Activated CD4-positive, alpha-beta T cell treated with anti-CD3 and anti-CD28 coated beads, Interleukin-2, amount 50 U/mL, for 16 hours (primary cell): ENCODE data around the gene SMNDC1.
"Not testable (repeated sequence)": the region's sequence is repeated elsewhere in the genome, so short reads cannot be mapped to it uniquely, and the experiment has no call there.

Source experiments
- DNase-seq: peaks from one replicate; pipeline ENCODE4 v3.0.0-alpha.2; 2020

Gene SMNDC1

DNA sequence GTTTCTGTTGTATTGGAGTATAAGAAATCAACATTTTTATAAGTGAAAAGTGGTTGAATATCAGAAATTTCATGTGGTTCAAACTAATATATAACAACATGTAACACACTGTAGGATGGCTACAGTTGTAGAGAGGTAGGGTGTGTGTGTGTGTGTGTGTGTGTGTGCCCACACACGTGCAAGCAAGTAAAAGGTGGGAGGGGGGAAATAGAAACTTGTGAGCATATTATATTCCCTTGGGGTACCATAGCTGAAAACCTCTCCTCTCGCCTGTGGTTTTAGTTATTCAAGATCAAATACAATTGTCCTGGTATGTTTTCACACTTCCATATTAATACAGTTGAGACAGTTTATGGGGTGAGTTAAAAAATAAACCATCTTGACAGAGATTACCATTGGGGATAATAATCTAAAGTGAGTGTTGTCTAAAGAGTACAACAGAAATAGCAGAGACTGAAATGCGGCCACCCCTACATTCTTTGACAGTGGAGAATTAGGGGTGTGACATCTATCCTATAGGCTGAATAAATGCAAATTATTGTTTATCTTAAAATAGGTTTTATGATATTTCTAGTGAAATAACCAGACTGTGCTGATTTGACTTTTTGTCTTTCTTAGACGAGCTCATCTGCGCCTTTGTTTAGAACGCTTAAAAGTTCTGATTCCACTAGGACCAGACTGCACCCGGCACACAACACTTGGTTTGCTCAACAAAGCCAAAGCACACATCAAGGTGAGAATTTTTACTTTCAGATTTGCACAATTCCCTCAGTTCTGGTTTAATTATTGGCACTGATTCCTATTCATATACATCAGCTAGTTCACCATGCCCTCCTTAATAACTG is 25.9 kb downstream of the SMNDC1 start:
- no peak for DNase-seq

DNA sequence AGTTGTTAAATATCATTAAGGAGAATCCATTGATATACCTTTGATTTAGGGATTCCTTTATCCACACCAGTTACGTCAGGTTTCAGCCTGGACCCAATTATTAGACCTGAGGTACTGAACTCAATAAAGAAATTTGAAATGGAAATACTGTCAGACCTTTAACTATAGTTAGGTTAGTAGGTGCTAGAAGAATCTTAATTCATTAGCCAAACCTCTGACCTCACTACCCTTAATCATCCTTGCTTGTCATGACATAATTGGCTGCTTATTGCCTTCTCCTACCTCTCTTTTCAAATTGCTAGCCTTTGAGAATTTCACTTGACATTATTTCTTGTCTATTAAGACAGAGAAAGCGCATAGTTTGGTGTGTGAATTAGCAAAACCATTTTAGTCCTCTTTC is 27.1 kb downstream of the SMNDC1 start:
- DNase-seq: no peak

DNA sequence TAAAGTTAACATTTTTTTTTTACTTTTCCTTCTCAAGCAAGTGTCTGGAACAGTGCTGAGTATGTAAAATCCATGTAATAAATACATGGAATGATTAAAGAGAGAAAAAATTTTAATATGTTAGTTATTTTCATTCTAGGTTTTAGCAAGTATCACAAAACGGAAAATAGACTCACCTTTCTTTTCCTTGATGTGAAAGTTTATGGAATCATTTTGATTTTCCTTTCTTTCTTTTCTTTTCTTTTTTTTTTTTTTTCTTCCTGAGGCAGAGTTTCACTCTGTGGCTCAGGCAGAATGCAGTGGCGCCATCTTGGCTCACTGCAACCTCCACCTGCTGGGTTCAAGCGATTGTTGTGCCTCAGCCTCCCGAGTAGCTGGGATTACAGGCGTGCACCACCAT is 28.1 kb downstream of the SMNDC1 start:
- DNase-seq: no peak

DNA sequence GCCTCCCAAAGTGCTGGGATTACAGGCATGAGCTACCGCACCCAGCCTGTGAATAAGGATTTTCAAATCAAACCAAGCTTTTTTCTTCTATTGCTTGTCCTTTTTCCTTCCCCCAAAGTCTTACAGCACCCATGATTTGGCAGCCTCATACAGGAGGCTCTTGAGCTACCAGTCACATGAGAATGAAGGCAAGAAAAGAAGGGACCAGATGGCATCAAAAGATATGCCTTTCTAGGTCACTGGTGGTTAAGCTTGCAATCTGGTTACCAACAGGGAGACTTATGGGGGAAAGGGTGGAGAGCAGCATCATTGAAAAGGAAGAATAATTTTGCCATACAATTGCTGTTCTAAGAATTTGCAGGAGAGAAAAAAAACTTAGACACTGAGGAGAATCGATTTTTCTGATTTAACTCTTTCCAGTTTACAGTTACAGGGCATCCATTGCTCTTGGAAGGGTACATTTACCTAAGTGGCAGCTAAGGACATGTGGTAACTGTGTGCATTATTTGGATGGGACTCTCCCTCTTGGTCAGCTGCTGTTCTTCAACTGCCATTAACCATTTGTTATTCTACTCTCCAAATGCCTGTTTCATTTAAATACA is 29.5 kb downstream of the SMNDC1 start:
- no peak for DNase-seq

DNA sequence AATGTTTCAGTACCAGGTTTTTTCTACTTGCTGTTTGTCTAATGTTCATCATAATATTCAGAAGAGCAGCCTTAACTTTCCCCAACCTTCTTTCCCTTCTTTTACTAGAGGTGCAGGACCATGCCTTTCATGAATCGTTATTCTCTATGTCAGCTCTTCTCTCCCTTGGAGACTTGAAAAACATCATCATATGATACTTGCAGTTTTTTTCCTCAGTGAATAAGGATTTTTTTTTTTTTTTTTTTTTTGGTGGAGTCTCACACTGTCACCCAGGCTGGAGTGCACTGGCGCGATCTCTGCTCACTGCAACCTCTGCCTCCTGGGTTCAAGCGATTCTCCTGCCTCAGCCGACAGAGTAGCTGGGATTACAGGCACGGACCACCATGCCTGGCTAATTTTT is 30.1 kb downstream of the SMNDC1 start:
- no peak for DNase-seq

DNA sequence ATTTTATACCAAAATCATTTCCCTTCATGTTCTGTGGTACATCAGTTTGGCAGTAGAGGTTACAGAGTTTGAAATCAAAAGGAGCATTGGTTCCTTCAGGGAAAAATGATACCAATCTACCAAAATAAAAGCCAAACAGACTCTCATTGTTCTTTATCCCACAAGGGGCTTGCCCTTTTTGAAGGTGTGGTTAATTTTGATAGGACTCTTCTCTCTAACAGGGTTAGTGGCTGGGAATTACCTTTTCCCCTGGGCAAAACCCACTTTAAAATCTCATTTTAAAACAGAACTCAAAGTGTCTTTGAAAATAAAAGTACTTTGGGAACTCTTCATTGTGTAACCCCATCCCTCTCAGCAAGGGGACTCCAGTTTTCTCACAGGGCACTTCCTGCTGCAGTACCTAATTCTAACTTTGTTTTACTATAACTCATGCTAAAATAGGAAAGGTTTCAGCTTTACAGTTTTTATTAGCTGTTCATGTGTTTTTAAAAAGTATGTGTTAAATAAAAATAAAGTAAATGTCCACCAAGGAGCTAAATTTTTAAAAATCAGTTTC is 30.6 kb downstream of the SMNDC1 start:
- DNase-seq: no peak

DNA sequence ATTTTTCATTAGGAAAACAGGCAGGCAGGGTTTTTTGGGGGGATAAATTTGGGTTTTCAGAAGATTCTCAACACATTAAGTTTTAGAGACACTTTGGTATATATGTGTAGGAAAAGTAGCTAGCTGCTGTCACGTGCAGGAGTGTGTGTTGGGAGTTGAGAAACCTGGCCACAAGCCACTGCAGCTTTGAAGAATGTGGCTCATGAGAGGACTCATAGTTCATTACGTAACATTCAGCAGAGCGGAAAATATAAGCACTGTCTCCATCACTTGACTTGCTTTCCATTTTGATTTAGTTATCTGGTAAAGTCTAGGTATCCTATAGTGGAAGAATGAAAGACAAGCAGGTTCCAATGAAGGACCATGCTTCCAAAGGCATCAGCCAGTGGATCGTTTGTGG is 31.2 kb downstream of the SMNDC1 start:
- DNase-seq: peak; percentile 19

DNA sequence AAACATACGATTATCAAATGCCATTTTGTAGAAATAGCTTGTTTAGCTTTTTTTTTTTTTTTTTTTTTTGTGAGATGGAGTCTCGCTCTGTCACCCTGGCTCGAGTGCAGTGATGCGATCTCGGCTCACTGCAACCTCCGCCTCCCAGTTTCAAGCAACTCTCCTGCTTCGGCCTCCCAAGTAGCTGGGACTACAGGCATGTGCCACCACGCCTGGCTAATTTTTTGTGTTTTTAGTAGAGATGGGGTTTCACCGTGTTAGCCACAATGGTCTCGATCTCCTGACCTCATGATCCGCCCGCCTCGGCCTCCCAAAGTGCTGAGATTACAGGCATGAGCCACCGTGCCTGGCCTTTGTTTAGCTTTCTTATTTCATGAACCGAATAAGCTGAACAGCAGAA is 31.7 kb downstream of the SMNDC1 start:
- DNase-seq: not testable (repeated sequence)

DNA sequence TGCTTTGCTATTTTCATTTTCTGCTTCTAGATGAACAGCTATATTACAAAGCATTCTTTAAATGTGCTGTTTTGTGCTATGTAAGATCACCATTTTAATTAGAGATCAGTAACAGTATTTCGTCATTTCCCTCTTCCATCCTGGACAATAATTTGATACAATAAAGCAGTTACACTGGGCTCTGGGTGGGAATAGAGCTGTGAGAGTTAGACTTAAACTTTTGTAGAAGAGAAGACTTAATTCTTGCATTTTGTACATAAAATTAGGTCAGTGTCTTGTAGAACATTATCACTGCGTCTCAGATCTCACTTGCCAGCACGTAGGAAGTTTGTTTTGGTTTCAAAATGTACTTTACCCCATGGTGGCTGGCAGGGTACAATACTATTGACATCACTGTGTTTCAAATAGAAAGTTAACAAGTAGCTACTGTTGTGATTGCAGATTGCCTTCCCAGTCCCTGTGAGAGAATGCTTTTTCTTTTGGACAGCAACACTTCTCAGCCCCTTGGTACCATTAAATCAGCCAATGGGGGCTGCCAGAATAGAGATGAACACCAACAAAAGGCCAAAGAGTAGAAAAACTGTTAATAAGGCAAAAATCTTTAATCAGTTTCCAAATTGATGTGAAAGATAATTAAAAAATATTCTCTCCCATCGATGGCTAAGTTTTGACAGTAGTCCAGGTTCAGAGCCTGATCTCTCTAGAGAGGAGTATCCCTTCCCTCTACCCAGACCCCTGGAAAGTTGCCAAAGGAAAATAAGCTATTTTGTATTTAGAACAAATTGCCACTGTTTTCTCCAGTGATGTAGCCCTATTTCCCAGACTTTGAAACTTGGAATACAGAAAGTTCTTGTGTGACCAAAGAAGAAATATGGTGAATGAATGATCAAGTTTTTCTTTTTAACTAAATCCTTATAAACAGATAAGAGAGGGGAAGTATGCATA is 35.1 kb downstream of the SMNDC1 start:
- DNase-seq: peak; percentile 29

DNA sequence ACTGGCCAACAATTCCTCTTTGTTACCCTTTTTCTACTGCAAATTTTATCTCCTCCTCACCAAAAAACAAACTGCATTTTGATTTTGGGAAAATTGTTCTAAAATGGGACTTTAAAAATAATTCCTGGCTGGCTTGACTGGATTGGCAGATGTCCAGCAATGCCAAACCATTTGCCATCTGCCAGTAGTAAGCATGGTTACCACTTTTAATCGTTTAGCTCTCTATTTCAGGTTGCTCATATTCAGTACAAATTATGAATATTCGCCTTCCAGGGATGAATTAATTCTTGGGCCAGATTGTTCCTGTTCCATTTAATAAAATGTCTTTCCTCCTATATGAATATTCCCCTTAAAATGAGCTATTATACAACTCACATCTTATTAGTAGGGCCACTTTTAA is 35.7 kb downstream of the SMNDC1 start:
- DNase-seq: no peak

DNA sequence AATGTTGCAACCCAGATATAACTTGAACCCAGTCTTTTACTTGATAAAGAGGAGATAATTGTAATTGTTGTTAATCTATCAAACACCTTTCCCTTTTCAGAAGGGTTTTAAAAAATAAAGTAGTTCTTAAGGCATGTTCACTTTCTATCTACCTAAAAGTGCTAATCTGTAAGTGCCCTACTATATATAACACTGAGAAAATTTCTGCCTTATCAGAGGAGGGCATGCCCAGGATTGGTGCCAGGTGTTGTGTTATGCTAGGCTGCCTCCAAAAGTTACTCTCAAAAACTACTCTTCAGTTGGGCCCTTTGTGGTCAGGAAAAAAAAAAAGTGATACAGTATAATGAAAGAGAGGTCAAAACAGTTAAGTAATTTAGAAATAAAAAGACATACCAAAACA is 36.3 kb downstream of the SMNDC1 start:
- no peak for DNase-seq

DNA sequence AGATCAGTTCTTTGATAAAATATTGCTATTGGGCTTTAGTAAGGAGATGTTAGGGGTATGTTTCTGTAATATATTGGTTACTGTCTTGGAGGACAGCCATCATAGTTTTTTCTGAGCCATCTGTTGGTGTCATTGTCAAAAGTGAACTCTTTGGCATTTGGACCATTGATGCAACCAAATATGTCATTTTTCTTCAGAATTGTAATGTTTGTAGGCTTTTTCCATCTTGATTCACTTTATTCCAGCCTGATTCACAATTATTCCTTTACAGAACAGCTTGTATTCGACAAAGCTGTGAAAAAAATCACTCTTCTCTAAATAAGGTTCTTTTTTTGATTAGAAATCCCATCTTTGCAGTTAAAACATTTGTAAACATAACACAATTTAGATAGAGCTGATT is 37.4 kb downstream of the SMNDC1 start:
- DNase-seq: no peak

DNA sequence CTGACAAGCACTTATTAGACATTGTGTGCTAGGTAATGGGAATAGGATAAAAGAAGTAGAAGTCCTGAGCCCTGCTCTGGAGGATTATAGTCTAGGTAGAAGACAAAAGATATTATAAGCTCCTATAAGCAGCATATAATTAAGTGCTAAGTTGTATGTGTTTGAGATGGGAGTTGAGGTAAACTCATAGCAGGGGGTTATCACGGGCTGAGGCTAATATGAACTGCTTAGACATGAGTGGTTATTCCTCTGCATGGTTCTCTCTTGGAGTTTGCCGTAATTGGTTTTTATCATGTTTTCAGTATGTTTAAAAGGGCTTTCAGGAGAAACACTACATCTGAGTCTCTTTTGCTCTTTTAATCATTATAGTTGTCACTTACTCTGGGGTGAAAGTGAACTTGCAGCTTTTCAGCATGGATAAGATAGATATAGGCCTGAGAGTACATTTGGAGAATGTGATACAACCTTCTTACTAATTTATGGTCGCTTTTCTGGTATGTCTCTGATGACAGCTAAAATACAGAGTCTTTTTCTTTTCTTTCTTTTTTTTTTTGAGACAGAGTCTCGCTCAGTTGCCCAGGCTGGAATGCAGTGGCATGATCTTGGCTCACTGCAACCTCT is 39.0 kb downstream of the SMNDC1 start:
- no peak for DNase-seq

DNA sequence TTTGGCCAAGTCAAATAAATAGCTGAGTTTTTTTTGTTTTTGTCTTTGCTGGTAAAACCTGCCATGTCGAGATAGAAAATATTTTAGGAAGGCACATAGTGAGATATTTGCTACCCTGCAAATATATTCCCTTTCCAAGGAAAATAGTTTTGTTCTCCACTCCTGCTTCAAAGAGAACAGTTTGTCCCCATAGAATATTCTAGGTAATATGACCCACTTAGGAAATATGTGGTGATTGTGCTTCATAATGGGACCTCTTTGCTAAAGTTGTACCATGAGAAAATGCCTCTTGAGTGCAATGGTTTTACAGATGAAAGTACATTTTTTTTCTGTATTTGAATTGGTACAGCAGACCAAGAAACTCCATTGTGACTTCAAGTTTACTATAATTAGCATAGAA is 41.6 kb downstream of the SMNDC1 start:
- no peak for DNase-seq

DNA sequence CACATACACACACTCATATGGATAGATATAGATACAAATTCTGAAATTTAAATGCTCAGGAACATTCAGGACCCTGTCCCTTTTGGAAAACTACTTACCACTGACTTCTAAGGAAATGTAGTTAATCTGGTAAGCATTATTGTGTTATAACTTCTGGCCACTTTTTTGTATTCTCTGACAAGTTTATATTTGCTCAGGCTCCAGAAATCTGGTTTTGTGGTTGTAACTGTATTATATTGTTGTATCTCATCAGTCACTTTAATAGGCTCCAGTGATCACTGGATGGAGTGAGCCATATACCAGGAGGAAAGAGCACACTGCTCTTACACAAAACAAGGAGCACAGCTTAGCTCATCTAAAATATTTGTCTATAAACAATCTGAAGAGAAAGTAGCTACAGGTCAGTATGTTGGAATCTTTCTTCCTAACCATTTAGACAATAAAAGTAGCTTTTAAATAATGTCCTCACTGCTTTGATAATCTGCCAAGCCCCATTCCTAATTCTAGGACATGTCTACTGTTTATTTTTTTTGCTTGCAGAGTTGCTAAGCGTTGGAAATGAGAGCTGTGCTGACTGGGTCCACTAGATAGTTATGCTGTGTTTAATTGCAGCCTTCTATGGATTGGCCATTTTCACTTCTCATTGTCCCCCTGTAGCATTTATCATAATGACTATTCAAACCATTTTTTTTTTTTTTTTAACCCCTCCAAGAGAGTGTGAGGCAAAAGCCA is 43.8 kb downstream of the SMNDC1 start:
- no peak for DNase-seq

DNA sequence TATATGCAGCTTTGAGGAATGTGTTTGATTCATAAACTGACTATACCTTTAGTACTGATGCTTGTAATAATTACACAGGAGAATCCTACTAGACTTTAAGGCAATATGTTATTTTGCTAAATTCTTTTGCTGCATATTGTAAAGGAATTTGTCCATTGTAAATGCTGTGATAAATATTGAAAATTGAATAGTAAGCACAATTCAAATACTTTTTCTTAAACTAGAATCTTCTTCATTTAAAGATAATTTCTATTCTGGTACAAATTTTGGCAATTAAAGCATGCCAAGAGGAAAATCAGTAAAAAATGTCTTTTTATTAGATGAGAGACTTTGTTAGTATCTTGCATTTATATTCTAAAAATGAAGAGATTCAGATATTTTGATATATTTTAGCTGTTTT is 45.4 kb downstream of the SMNDC1 start:
- DNase-seq: no peak

DNA sequence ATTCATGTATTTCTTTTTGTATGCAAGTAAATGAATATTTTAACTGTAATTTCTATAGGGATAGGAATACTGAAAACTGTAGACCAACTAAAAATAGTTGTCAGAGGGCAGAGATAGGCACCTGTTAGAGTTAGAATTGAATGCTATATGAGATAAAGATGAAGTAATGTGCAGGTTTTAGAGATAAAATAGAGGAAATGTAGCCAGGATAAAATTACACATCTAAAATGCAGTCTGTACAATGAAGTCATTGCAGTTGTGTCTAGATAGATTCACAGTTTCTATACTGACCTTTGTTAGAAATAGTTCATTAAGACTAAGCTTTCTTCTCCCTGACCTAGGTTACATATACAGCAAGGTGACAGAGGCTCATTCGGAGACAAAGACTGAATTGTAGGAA is 46.2 kb downstream of the SMNDC1 start:
- no peak for DNase-seq

DNA sequence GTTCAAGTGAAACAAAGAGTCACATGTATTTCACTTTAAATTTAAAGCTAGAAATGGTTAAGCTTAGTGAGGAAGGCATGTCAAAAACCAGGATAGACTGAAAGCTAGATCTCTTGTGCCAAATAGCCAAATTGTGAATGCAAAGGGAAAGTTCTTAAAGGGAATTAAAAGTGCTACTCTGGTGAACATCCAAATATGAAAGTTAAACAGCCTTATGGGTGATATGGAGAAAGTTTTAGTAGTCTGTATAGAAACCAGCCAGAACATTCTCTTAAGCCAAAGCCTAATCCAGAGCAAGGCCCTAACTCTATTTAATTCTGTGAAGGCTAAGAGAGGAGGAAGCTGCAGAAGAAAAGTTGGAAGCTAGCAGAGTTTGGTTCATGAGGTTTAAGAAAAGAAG is 50.3 kb downstream of the SMNDC1 start:
- DNase-seq: no peak

DNA sequence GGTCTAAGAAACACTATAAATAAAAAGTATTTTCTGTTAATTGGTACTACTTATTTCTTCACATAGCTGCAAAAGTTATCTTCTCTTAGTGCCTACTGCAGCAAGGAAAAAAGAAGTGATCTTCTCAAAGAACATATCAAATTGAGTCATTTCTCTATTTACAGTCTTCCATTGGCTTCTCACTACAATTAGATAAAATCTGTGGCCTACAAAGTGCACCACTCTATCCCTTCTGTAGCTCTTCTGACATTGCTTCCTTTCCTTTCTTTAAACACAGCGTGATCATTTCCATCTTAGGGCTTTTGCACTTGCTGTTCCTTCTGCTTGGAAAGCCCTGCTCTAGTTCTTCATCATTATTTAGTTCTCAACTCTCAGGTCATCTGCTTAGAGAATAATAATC is 52.6 kb downstream of the SMNDC1 start:
- peak; percentile 39 for DNase-seq

DNA sequence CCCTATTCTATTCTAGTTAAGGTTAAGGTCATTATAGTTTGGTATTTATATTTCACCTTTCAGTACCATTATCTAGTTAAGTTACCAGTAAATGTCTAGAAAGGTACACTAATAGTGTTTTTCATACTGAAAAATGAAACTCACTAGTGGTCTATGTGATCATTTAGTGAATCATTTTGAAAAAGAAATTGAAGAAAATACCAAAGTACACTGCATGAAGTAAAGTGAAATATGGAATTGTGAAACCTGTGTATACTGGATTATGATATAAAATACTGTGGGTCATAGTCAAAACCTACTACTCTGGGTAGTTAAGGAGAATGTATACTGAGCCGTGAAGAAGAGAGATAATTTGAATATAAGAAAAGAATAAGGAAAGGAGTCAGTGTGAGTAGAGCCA is 53.3 kb downstream of the SMNDC1 start:
- DNase-seq: peak; percentile 60

DNA sequence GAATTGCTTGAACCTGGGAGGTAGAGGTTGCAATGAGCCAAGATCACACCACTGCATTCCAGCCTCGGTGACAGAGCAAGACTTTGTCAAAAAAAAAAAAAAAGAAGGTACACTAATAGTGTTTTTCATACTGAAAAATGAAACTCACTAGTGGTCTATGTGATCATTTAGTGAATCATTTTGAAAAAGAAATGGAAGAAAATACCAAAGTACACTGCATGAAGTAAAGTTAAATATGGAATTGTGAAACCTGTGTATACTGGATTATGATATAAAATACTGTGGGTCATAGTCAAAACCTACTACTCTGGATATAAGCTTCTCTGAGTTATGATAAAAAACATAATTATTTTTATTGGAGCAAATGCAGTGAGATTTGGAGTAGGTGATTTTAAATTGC is 55.2 kb downstream of the SMNDC1 start:
- DNase-seq: peak; percentile 57

DNA sequence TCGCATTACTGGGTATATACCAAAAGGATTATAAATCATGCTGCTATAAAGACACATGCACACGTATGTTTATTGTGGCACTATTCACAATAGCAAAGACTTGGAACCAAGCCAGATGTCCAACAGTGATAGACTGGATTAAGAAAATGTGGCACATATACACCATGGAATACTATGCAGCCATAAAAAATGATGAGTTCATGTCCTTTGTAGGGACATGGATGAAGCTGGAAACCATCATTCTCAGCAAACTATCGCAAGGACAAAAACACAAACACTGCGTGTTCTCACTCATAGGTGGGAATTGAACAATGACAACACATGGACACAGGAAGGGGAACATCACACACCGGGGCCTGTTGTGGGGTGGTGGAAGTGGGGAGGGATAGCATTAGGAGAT is 56.9 kb downstream of the SMNDC1 start:
- DNase-seq: not testable (repeated sequence)
